Type B pancreatic cell (in vitro differentiated cells): ENCODE measurements around the gene DBF4. TPM values are rescaled to one million over a fixed set of nuclear protein-coding genes. Genes with fewer than 3 reads are reported as not detected.

Experiments used
- DNase-seq: peaks from one replicate; pipeline ENCODE4 v3.0.0; 2021; ENCODE audit warnings: mixed read lengths; ENCODE audit not compliant: unreplicated experiment; ENCODE audit errors: extremely low spot score
- H3K27ac Mint-ChIP-seq: 2 replicates; pipeline ENCODE4 v1.8.0; 2021; ENCODE audit warnings: mild to moderate bottlenecking, mixed read lengths
- H3K27me3 Mint-ChIP-seq: 2 replicates; pipeline ENCODE4 v1.8.0; 2021; ENCODE audit warnings: mixed read lengths
- H3K36me3 Mint-ChIP-seq: 2 replicates; pipeline ENCODE4 v1.8.0; 2021; ENCODE audit warnings: mixed read lengths
- H3K4me1 Mint-ChIP-seq: one replicate; pipeline ENCODE4 v1.8.0; 2021; ENCODE audit warnings: mixed read lengths; ENCODE audit not compliant: unreplicated experiment
- H3K4me3 Mint-ChIP-seq: 2 replicates; pipeline ENCODE4 v1.8.0; 2021; ENCODE audit warnings: mild to moderate bottlenecking, mixed read lengths
- H3K9me3 Mint-ChIP-seq: 2 replicates; pipeline ENCODE4 v1.8.0; 2021; ENCODE audit warnings: mixed read lengths
- CTCF ChIP-seq: fragments of 200-600 bp; sonication (generic); conservative IDR thresholded peaks from 2 replicates; pipeline ENCODE4 v1.5.0; 2021; ENCODE audit warnings: antibody characterized with exemption, mild to moderate bottlenecking
- total RNA-seq: library from RNA; stranded (reverse); gene quantifications from 2 replicates; pipeline ENCODE4 v1.2.1, GENCODE V29; 2021; ENCODE audit warnings: low replicate concordance

The DBF4 gene
- total RNA-seq, 1 donor from 2014 or later = 37.8 TPM

GRCh38 chr7:87878208-87878735 is 2.0 kb downstream of the DBF4 start:
- H3K27me3 Mint-ChIP-seq = no peaks in the 10 kb centered on the region
- no peaks in the 10 kb centered on the region for H3K9me3 Mint-ChIP-seq
- no peak for DNase-seq
- TF ChIP-seq CTCF = no peak
- peaks cover 14% of the 10 kb centered on the region for H3K36me3 Mint-ChIP-seq
- H3K27ac Mint-ChIP-seq = peak overlapping the region; percentile 25
- peaks cover 30% of the 10 kb centered on the region for H3K4me1 Mint-ChIP-seq
- peak overlapping the region; percentile 95 for H3K4me3 Mint-ChIP-seq

DNA sequence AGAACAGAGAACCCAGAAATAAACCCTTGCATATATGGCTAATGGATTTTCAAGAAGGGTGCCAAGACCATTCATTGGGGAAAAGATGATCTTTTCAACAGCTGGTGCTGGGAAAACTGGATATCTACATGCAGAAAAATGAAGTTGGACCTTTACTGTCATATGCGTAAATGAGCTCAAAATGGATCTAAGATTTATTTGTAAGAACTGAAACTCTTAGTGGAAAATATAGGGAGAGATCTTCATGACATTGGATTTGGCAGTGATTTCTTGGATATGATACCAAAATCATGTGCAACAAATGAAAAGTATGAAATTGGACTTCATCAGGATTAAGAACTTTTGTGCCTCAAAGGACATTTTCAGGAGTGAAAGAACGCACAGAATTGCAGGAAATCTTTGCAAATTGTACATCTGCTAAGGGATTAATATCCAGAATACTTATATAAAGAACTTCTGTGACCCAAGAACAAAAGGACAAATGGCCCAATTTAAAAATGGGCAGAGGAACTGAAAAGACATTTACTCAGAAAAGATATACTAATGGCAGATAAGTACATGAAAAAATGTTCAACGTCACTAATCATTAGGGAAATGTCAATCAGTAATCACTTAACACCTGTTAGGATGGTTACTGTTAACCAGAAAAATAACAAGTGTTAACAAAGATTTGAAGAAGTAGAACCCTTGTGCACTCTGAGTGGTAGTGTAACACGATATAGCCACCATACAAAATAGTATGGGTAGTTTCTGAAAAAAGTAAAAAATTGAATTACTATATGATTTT is 6.1 kb downstream of the DBF4 start:
- Mint-ChIP-seq H3K9me3 (no peaks in the 10 kb centered on the region), H3K4me3 (no peak overlapping the region), H3K4me1 (peaks cover 12% of the 10 kb centered on the region), H3K36me3 (peaks cover 13% of the 10 kb centered on the region), H3K27ac (no peak overlapping the region), H3K27me3 (no peaks in the 10 kb centered on the region)
- no peak for DNase-seq
- TF ChIP-seq CTCF = no peak

DNA sequence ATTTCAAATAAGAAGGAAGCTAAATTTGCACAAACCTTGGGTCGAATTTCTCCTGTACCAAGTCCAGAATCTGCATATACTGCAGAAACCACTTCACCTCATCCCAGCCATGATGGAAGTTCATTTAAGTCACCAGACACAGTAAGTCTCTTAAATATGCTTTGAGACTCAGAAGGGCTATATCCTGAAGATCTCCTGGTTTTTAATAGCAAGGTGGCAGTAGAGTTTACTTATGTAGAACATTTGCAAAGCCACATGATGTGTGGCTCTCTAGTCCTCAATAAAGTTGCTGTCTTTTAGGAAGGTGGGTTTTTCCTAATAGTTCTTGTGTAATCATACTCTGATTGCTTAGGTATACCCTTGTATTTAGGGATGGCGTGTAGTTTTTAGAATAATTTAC is 8.7 kb downstream of the DBF4 start:
- Mint-ChIP-seq H3K4me3 (no peak overlapping the region), H3K4me1 (peaks cover 5% of the 10 kb centered on the region), H3K27ac (no peak overlapping the region), H3K27me3 (no peaks in the 10 kb centered on the region), H3K36me3 (peaks cover 16% of the 10 kb centered on the region), H3K9me3 (no peaks in the 10 kb centered on the region)
- no peak for DNase-seq
- TF ChIP-seq CTCF = no peak

- DNase-seq = no peak
- no peaks in the 10 kb centered on the region for H3K27me3 Mint-ChIP-seq
- peaks cover 8% of the 10 kb centered on the region for H3K36me3 Mint-ChIP-seq
- no peak overlapping the region for H3K27ac Mint-ChIP-seq
- peak; percentile 74 for TF ChIP-seq CTCF
- H3K4me3 Mint-ChIP-seq = no peak overlapping the region
- H3K9me3 Mint-ChIP-seq = no peaks in the 10 kb centered on the region
- H3K4me1 Mint-ChIP-seq = no peaks in the 10 kb centered on the region
Measured at GRCh38 chr7:87886875-87887274, 10.6 kb downstream of the DBF4 start.

GRCh38 chr7:87895363-87895762 is 19.1 kb downstream of the DBF4 start:
- no peaks in the 10 kb centered on the region for H3K9me3 Mint-ChIP-seq
- no peak for DNase-seq
- H3K4me1 Mint-ChIP-seq = no peaks in the 10 kb centered on the region
- no peaks in the 10 kb centered on the region for H3K27me3 Mint-ChIP-seq
- H3K27ac Mint-ChIP-seq = no peak overlapping the region
- no peak overlapping the region for H3K4me3 Mint-ChIP-seq
- no peak for TF ChIP-seq CTCF
- H3K36me3 Mint-ChIP-seq = peaks cover 27% of the 10 kb centered on the region
